Measurements from ENCODE around the gene TUBA1B.
"Not testable (repeated sequence)": the region's sequence is repeated elsewhere in the genome, so short reads cannot be mapped to it uniquely, and the experiment has no call there.

Gene TUBA1B

GRCh38 chr12:49131051-49131893 is at the start of gene TUBA1B:
Gene TUBA1B (minus strand): TSS chr12:49131395. CDS start chr12:49131300, 95 bp downstream.
- peak; percentile 88 for DNase-seq

- no peak for DNase-seq
Measured at GRCh38 chr12:49174218-49174617, 43.0 kb upstream of the TUBA1B start.

GRCh38 chr12:49170924-49171323 is 39.7 kb upstream of the TUBA1B start:
- DNase-seq, result no peak

- DNase-seq, result no peak
Measured at GRCh38 chr12:49165114-49165513, 33.9 kb upstream of the TUBA1B start.

- DNase-seq, result not testable (repeated sequence)
Measured at GRCh38 chr12:49161901-49162300, 30.7 kb upstream of the TUBA1B start.

- DNase-seq, result no peak
Measured at GRCh38 chr12:49161092-49161795, 30.0 kb upstream of the TUBA1B start.

GRCh38 chr12:49160399-49160798 is 29.2 kb upstream of the TUBA1B start:
- no peak for DNase-seq

DNA sequence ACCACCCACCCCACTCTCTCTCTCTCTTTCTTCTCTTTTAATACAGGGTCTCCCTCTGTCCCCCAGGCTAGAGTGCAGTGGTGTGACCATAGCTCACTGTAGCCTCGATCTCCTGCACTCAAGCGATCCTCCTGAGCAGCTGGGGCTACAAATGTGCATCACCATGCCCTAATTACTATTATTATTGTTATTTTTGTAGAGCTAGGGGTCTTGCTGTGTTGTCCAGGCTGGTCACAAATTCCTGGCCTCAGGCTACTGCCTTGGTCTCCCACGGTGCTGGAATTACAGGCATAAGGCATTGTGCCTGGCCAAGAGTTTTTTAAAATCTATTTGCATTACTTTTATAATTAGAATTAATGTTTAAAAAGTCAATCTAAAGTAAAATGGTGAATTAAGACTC is 23.0 kb upstream of the TUBA1B start:
- DNase-seq, result no peak

DNA sequence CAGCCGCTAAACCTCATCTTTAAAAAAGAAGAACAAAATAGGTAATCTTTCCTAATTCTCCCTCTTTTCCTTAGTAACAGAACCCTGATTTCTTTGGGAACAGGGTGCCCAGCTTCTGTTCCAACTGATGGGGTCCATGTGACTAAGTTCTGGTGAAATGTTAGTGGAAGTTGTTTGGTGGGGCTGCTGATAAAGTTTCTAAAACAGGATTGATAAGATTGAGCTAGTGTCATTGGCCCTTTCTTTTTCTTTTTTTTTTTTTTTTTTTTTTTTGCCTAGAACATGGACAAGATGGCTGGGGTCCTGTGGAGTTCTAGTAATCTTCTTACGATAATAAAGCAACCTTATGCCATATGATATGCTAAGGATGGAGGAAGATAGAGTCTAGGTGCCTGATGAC is 16.2 kb upstream of the TUBA1B start:
- no peak for DNase-seq

DNA sequence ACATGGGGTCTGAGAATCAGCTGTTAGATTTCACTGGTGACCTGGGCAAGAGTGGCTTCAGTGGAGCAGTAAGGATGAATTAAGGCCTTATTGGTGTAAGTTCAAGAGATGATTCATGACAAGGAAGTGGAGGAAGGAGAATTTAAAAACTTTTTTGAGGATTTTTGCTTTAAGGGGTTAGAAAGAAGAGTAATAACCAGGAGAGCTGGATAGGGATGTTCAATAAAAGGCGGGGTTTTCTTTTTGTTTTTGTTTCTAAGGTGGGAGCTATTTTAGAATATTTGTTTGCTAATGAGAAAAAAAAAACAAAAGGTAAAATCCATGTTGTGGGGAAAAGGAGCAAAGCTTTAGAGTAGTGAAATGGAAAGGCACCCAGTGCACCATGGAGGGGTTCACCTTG is 15.2 kb upstream of the TUBA1B start:
- DNase-seq, result no peak

- no peak for DNase-seq
Measured at GRCh38 chr12:49144384-49144783, 13.2 kb upstream of the TUBA1B start.

- no peak for DNase-seq
Measured at GRCh38 chr12:49138999-49139398, 7.8 kb upstream of the TUBA1B start.

DNA sequence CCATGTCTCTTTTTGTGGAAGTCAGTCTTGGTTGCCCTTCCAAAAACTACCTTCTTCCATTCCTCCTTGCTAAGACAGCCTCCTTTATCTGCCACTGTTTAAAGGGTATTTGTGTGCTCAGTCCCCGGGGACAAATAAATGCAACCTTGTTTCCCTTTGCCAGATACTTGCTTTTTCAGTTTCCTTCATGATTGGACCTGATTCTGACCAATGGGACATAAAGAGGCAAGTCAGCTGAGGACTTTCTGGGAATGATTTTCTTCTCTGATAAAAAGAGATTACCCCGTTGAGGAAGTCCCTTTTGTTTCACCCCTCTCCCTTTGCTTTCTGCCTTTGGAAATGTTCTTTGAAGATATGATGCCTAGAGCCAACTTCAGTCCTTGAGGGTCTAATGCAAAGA is 7.4 kb upstream of the TUBA1B start:
- DNase-seq, result peak; percentile 33

- no peak for DNase-seq
Measured at GRCh38 chr12:49137476-49137875, 6.3 kb upstream of the TUBA1B start.

- DNase-seq, result not testable (repeated sequence)
Measured at GRCh38 chr12:49136997-49137396, 5.8 kb upstream of the TUBA1B start.

- DNase-seq, result no peak
Measured at GRCh38 chr12:49133590-49133989, 2.4 kb upstream of the TUBA1B start.

GRCh38 chr12:49133014-49133413 is 1.8 kb upstream of the TUBA1B start:
- DNase-seq, result no peak

GRCh38 chr12:49131894-49132461 is 783 bp upstream of the TUBA1B start:
- peak; percentile 64 for DNase-seq

DNA sequence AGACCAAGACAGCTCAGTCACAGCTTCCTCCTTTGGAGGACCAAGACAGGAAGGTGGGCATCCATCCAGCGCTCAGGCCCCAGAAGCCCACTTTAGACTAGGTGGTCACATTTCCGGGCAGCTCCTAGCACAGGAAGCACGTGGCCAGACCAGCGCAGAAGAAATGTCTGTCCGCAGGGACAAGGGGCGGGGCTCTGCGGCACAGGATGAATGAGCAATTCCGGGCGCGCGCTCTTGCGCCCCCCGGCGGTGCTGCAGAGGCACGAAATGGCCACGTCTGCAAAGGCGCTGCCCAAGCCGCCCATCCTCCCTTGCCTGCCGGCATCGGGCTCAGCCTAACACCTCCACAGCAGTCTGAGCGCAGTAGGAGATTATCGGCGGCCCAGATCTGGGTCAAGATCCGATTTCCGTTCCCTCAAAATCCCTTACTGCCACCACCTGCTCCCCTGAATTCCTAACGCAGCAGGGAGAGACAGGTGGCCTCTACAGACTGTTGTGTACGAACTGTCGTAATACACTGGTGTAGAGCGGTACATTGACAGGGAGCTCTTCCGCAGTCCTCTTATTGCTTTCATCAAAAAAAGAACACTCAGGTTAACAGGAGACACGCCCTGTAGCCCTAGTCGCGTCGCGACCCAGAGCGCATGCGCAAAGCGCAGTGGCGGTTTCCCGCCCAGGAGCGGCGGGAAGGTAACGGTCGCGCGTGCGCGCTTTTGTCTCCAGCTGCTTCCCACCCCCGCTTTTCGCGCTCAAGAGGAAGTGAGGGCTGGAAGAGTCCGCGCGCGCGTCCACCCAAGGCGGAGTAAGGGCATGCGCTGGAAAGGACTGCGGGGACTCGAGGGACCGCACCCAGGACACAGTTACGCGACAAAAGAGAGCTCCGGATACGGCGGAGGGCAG is 794 bp downstream of the TUBA1B start:
- DNase-seq, result peak; percentile 93

DNA sequence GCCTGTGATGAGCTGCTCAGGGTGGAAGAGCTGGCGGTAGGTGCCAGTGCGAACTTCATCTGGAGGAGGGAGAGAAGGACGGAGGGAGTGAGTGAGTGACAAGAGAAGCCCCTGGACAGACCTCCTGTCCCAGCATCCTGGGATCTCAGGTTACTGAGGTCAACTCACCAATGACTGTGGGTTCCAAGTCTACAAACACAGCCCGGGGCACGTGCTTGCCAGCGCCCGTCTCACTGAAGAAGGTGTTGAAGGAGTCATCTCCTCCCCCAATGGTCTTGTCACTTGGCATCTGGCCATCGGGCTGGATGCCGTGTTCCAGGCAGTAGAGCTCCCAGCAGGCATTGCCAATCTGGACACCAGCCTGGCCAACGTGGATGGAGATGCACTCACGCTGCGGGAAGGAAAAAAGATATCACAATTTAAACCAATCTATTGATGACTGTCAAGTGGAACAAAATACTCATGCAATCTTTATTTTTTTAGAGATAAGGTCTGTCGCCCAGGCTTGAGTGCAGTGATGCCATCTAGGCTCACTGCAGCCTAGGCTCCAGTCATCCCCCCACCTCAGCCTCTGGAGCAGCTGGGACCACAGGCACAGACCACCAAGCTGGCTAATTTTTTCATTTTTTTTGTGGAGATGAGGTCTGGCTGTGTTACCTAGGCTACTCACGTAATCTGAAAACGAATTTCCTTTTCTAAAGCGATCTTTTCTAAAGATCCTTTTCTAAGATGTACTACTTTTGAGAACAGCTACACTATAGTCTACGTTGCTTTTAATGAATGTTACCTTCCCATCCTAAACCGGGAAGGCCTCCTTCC is 1.7 kb downstream of the TUBA1B start:
- no peak for DNase-seq

- DNase-seq, result not testable (repeated sequence)
Measured at GRCh38 chr12:49127971-49128370, 3.2 kb downstream of the TUBA1B start.
